OCI-LY1 (cell line): ENCODE data around the gene STK32C.

Experiments used
- H2AFZ ChIP-seq: fragments of 200-600 bp; sonication (generic), shearing (Covaris generic); 2 replicates; pipeline ENCODE4 v1.6.0; 2014; ENCODE audit warnings: antibody characterized with exemption, mild to moderate bottlenecking, low read length
- H3F3A ChIP-seq: fragments of 200-600 bp; sonication (generic), shearing (Covaris generic); 2 replicates; pipeline ENCODE4 v1.6.0; 2014; ENCODE audit warnings: mild to moderate bottlenecking, antibody characterized with exemption, low read length, moderate library complexity; ENCODE audit not compliant: insufficient read depth
- H3K27ac ChIP-seq: fragments of 200-600 bp; sonication (generic); 2 replicates; pipeline ENCODE4 v1.5.1; 2014; ENCODE audit warnings: low read length, mixed run types, mild to moderate bottlenecking, low read depth; ENCODE audit not compliant: poor library complexity, severe bottlenecking
- H3K27me3 ChIP-seq: fragments of 200-600 bp; sonication (generic); 2 replicates; pipeline ENCODE4 v1.6.0; 2014; ENCODE audit warnings: antibody characterized with exemption, mild to moderate bottlenecking, low read length, moderate library complexity; ENCODE audit not compliant: insufficient read depth
- H3K36me3 ChIP-seq: fragments of 200-600 bp; sonication (generic); 2 replicates; pipeline ENCODE4 v1.6.1; 2014; ENCODE audit warnings: mild to moderate bottlenecking, antibody characterized with exemption, low read length, moderate library complexity, mixed read lengths; ENCODE audit not compliant: insufficient read depth
- H3K4me1 ChIP-seq: fragments of 200-600 bp; sonication (generic); 2 replicates; pipeline ENCODE4 v1.5.1; 2014; ENCODE audit warnings: mild to moderate bottlenecking, low read length, moderate library complexity; ENCODE audit not compliant: insufficient read depth, severe bottlenecking
- H3K4me2 ChIP-seq: fragments of 200-600 bp; sonication (generic), shearing (Covaris generic); 2 replicates; pipeline ENCODE4 v1.6.1; 2014; ENCODE audit warnings: low read length
- H3K4me3 ChIP-seq: fragments of 200-600 bp; sonication (generic); 2 replicates; pipeline ENCODE4 v1.5.1; 2014; ENCODE audit warnings: low read length, low read depth, mild to moderate bottlenecking, mixed read lengths; ENCODE audit not compliant: poor library complexity, severe bottlenecking
- H3K79me2 ChIP-seq: fragments of 200-600 bp; shearing (Covaris generic); 2 replicates; pipeline ENCODE4 v1.6.1; 2016; ENCODE audit warnings: mixed run types, low read length, mixed read lengths; ENCODE audit not compliant: insufficient read depth
- H3K9ac ChIP-seq: fragments of 200-600 bp; sonication (generic), shearing (Covaris generic); 2 replicates; pipeline ENCODE4 v1.6.1; 2014; ENCODE audit warnings: mild to moderate bottlenecking, low read length, mixed read lengths
- H3K9me2 ChIP-seq: fragments of 200-600 bp; sonication (generic), shearing (Covaris generic); 2 replicates; pipeline ENCODE4 v1.6.1; 2014; ENCODE audit warnings: low read depth, mild to moderate bottlenecking, low read length, mixed read lengths
- H3K9me3 ChIP-seq: fragments of 200-600 bp; shearing (Covaris generic); 2 replicates; pipeline ENCODE4 v1.6.1; 2014; ENCODE audit warnings: low read length, mixed read lengths
- H4K20me1 ChIP-seq: fragments of 200-600 bp; sonication (generic), shearing (Covaris generic); 2 replicates; pipeline ENCODE4 v1.6.0; 2016; ENCODE audit warnings: mild to moderate bottlenecking, low read length; ENCODE audit not compliant: insufficient read depth
- CTCF ChIP-seq: fragments of 200-600 bp; sonication (generic), shearing (Covaris generic); IDR thresholded peaks from 2 replicates; pipeline ENCODE4 v1.5.1; 2017; ENCODE audit warnings: mild to moderate bottlenecking, antibody characterized with exemption, low read length, moderate library complexity, mixed read lengths
- EZH2 ChIP-seq: fragments of 200-600 bp; sonication (generic), shearing (Covaris generic); IDR thresholded peaks from 2 replicates; pipeline ENCODE4 v1.8.0; 2017; ENCODE audit warnings: borderline replicate concordance, mixed run types, mild to moderate bottlenecking, antibody characterized with exemption, low read length, moderate library complexity, mixed read lengths

Gene STK32C

GRCh38 chr10:132181691-132182425, 125.9 kb downstream of the STK32C start:
- no peak overlapping the region for H3K9ac ChIP-seq
- no peaks in the 10 kb centered on the region for H3K79me2 ChIP-seq
- no peaks in the 10 kb centered on the region for H3K9me3 ChIP-seq
- no peak overlapping the region for H2AFZ ChIP-seq
- H3F3A ChIP-seq: no peaks in the 10 kb centered on the region
- H3K4me1 ChIP-seq: no peaks in the 10 kb centered on the region
- TF ChIP-seq EZH2 (no peak), CTCF (no peak)
- H3K4me3 ChIP-seq: no peak overlapping the region
- no peak overlapping the region for H3K27ac ChIP-seq
- H3K4me2 ChIP-seq: no peak overlapping the region
- no peaks in the 10 kb centered on the region for H3K9me2 ChIP-seq
- H3K27me3 ChIP-seq: no peaks in the 10 kb centered on the region
- H4K20me1 ChIP-seq: no peaks in the 10 kb centered on the region
- H3K36me3 ChIP-seq: no peaks in the 10 kb centered on the region

- Histone ChIP-seq H3K9me3 (no peaks in the 10 kb centered on the region), H4K20me1 (no peaks in the 10 kb centered on the region), H2AFZ (no peak overlapping the region), H3K27me3 (no peaks in the 10 kb centered on the region), H3F3A (no peaks in the 10 kb centered on the region), H3K9me2 (no peaks in the 10 kb centered on the region), H3K79me2 (no peaks in the 10 kb centered on the region), H3K4me2 (no peak overlapping the region), H3K27ac (no peak overlapping the region), H3K9ac (no peak overlapping the region), H3K4me3 (no peak overlapping the region), H3K36me3 (no peaks in the 10 kb centered on the region), H3K4me1 (no peaks in the 10 kb centered on the region)
- TF ChIP-seq EZH2 (no peak), CTCF (no peak)
Measured at GRCh38 chr10:132180736-132181135, 127.0 kb downstream of the STK32C start.

GRCh38 chr10:132179551-132180392, 128.0 kb downstream of the STK32C start:
- H3K9me2 ChIP-seq: no peaks in the 10 kb centered on the region
- no peak overlapping the region for H2AFZ ChIP-seq
- H3K27me3 ChIP-seq: no peaks in the 10 kb centered on the region
- H3K4me3 ChIP-seq: no peak overlapping the region
- H3K4me1 ChIP-seq: no peaks in the 10 kb centered on the region
- no peak for TF ChIP-seq CTCF
- TF ChIP-seq EZH2: no peak
- H3F3A ChIP-seq: no peaks in the 10 kb centered on the region
- H3K27ac ChIP-seq: no peak overlapping the region
- H4K20me1 ChIP-seq: no peaks in the 10 kb centered on the region
- H3K9ac ChIP-seq: no peak overlapping the region
- H3K79me2 ChIP-seq: no peaks in the 10 kb centered on the region
- no peaks in the 10 kb centered on the region for H3K36me3 ChIP-seq
- no peaks in the 10 kb centered on the region for H3K9me3 ChIP-seq
- H3K4me2 ChIP-seq: no peak overlapping the region
